ENCODE measurements around the gene GATA2.

GATA2 gene

DNA sequence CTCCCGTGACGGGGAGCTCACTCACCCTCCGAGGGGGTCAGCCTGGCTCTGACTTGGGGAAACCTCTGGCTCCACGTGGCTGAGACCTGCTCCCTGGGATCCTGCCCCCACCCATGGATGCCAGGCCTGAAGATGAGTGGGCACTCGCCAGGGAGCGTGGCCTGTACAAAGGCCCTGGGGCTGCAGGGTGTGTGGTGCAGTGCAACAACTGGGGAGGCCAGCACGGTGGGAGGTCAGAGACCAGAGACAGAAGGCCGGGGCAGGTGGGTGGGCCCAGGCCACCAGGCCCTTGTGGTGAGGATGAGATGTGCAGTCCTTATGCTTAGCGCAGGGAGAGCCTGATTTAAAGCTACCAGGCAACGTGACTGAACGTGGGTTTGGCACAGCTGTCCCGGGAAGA is 31.3 kb downstream of the GATA2 start:
- Histone ChIP-seq H3K36me3 (replicated peaks in 1 of 2; ENCODE audit: control insufficient read depth in 2 of 2, insufficient read depth in 2 of 2, low read length in 2 of 2) (no peaks in the 10 kb centered on the region), H2AFZ (ENCODE audit: low read length) (no peak overlapping the region), H3K18ac (ENCODE audit: low read length) (peak overlapping the region; percentile 13), H4K91ac (ENCODE audit: low read depth, low read length, poor library complexity) (no peak overlapping the region), H2BK120ac (ENCODE audit: low read depth, low read length) (no peak overlapping the region), H3K9me3 (replicated peaks in 1 of 2; ENCODE audit: control insufficient read depth in 2 of 2, insufficient read depth in 1 of 2, low read depth in 1 of 2, low read length in 2 of 2) (no peaks in the 10 kb centered on the region), H2BK5ac (ENCODE audit: low read length) (no peak overlapping the region), H2BK12ac (ENCODE audit: low read length) (no peak overlapping the region), H3K23ac (ENCODE audit: low read depth, low read length, poor library complexity) (no peak overlapping the region), H2BK15ac (ENCODE audit: low read length) (no peak overlapping the region), H3K4me1 (ENCODE audit: control insufficient read depth in 2 of 2, insufficient read depth in 1 of 2, low read depth in 1 of 2, low read length in 2 of 2) (peaks cover 0 to 5% of the 10 kb centered on the region in 2 donors), H2AK5ac (ENCODE audit: low read depth, low read length) (peak overlapping the region; percentile 45), H3K4me3 (ENCODE audit: low read length in 2 of 2) (no peak overlapping the region), H3K4ac (ENCODE audit: low read length) (no peak overlapping the region), H3K27ac (replicated peaks; ENCODE audit: low read length) (no peak overlapping the region), H3K14ac (ENCODE audit: low read length) (no peak overlapping the region), H4K8ac (ENCODE audit: low read depth, low read length) (no peak overlapping the region), H3K27me3 (ENCODE audit: control insufficient read depth in 3 of 3, insufficient read depth in 3 of 3, low read depth in 1 of 3, low read length in 3 of 3) (peaks cover 0 to 80% (median 0%) of the 10 kb centered on the region in 3 experiments), H3K79me1 (ENCODE audit: low read depth, low read length) (no peaks in the 10 kb centered on the region), H3K9ac (ENCODE audit: low read depth, low read length, poor library complexity) (no peak overlapping the region), H3K4me2 (ENCODE audit: insufficient read depth, low read length, poor library complexity, severe bottlenecking) (no peak overlapping the region)
- DNase-seq (ENCODE audit: low spot score): no peak
- WGBS, 2 donors (ENCODE audit: extremely low coverage in 2 of 2, insufficient read length in 2 of 2, insufficient replicate concordance in 1 of 2): no CpG with 5 or more reads among the region's 12 CpGs

DNA sequence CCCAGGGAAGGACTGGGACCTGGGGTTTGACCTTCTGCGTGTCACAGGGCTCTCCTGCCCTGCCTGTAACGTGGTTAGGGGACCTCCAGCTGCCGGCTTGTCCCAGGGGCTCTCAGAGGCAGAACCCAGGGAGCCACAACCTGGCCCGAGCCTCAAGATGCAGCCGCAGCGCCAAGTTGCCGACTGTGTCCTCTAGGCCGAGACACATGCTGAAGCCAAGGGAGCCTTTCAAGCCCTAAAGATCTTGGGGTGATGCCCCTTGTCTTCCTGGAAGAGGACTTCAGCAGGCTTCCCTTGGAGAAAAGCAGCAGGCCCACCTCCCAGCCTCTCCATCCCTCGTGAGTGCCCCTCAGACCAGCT is 33.6 kb downstream of the GATA2 start:
- H3K4ac ChIP-seq (ENCODE audit: low read length): no peak overlapping the region
- peak overlapping the region; percentile 95 for H2AK5ac ChIP-seq (ENCODE audit: low read depth, low read length)
- peak overlapping the region; percentile 38 for H2BK15ac ChIP-seq (ENCODE audit: low read length)
- H3K4me3 ChIP-seq (ENCODE audit: low read length in 2 of 2): no peak overlapping the region
- H3K27me3 ChIP-seq (ENCODE audit: control insufficient read depth in 3 of 3, insufficient read depth in 3 of 3, low read depth in 1 of 3, low read length in 3 of 3): peaks cover 0 to 80% (median 0%) of the 10 kb centered on the region in 3 experiments
- no peak overlapping the region for H4K91ac ChIP-seq (ENCODE audit: low read depth, low read length, poor library complexity)
- peaks cover 0 to 7% of the 10 kb centered on the region in 2 donors for H3K4me1 ChIP-seq (ENCODE audit: control insufficient read depth in 2 of 2, insufficient read depth in 1 of 2, low read depth in 1 of 2, low read length in 2 of 2)
- WGBS, 2 donors (ENCODE audit: extremely low coverage in 2 of 2, insufficient read length in 2 of 2, insufficient replicate concordance in 1 of 2): no CpG with 5 or more reads among the region's 9 CpGs
- peaks cover 0 to 2% of the 10 kb centered on the region in 2 donors for H3K9me3 ChIP-seq (replicated peaks in 1 of 2; ENCODE audit: control insufficient read depth in 2 of 2, insufficient read depth in 1 of 2, low read depth in 1 of 2, low read length in 2 of 2)
- H3K79me1 ChIP-seq (ENCODE audit: low read depth, low read length): no peaks in the 10 kb centered on the region
- no peak overlapping the region for H3K27ac ChIP-seq (replicated peaks; ENCODE audit: low read length)
- H3K14ac ChIP-seq (ENCODE audit: low read length): peak overlapping the region; percentile 63
- no peak overlapping the region for H3K4me2 ChIP-seq (ENCODE audit: insufficient read depth, low read length, poor library complexity, severe bottlenecking)
- no peak for DNase-seq (ENCODE audit: low spot score)
- no peak overlapping the region for H2BK120ac ChIP-seq (ENCODE audit: low read depth, low read length)
- peak overlapping the region; percentile 32 for H2BK5ac ChIP-seq (ENCODE audit: low read length)
- no peak overlapping the region for H3K9ac ChIP-seq (ENCODE audit: low read depth, low read length, poor library complexity)
- H4K8ac ChIP-seq (ENCODE audit: low read depth, low read length): no peak overlapping the region
- H2AFZ ChIP-seq (ENCODE audit: low read length): no peak overlapping the region
- H2BK12ac ChIP-seq (ENCODE audit: low read length): no peak overlapping the region
- no peaks in the 10 kb centered on the region for H3K36me3 ChIP-seq (replicated peaks in 1 of 2; ENCODE audit: control insufficient read depth in 2 of 2, insufficient read depth in 2 of 2, low read length in 2 of 2)
- H3K18ac ChIP-seq (ENCODE audit: low read length): peak overlapping the region; percentile 52
- H3K23ac ChIP-seq (ENCODE audit: low read depth, low read length, poor library complexity): no peak overlapping the region

DNA sequence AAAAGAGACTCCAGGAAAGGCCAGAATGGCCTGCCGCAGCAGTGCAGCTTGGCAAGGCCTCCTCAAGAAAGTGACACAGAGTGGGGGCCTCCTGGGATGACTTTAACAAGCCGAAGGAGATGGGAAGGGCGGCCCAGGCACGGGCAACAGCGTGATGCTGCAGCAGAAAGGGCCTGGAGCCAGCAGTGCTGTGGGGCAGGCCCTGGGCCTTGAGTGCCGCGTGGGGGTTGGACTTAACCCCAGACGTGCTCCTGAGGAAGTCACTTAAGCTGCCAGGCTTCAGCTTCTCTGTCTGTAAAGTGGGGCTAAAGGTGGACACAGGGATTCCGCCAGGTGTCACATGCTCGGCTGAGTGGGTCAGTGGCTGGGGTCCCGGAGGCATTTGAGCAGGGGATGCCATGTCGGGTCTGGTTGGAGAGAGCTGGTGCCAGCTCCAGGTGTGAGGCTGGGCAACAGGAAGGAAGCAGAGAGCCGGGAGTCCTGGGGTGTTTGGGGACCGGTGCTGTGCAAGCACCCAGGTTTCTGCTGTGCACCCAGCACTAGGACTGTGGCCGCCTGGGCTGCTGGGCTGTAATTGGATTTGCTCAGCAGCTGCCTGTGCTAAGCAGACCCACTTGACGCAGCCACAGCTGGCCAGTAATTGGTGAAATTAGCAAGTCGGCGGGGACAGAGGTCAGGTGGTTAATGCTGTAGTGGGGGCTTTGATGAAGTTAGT is 34.1 kb downstream of the GATA2 start:
- no peaks in the 10 kb centered on the region for H3K79me1 ChIP-seq (ENCODE audit: low read depth, low read length)
- H3K27ac ChIP-seq (replicated peaks; ENCODE audit: low read length): no peak overlapping the region
- H2AK5ac ChIP-seq (ENCODE audit: low read depth, low read length): peak overlapping the region; percentile 95
- no peak overlapping the region for H3K4me3 ChIP-seq (ENCODE audit: low read length in 2 of 2)
- WGBS, 2 donors (ENCODE audit: extremely low coverage in 2 of 2, insufficient read length in 2 of 2, insufficient replicate concordance in 1 of 2): no CpG with 5 or more reads among the region's 18 CpGs
- no peaks in the 10 kb centered on the region for H3K36me3 ChIP-seq (replicated peaks in 1 of 2; ENCODE audit: control insufficient read depth in 2 of 2, insufficient read depth in 2 of 2, low read length in 2 of 2)
- H3K4me1 ChIP-seq (ENCODE audit: control insufficient read depth in 2 of 2, insufficient read depth in 1 of 2, low read depth in 1 of 2, low read length in 2 of 2): peaks cover 0 to 7% of the 10 kb centered on the region in 2 donors
- no peak overlapping the region for H3K4ac ChIP-seq (ENCODE audit: low read length)
- H3K4me2 ChIP-seq (ENCODE audit: insufficient read depth, low read length, poor library complexity, severe bottlenecking): no peak overlapping the region
- peak overlapping the region; percentile 9 for H3K14ac ChIP-seq (ENCODE audit: low read length)
- H2BK12ac ChIP-seq (ENCODE audit: low read length): peak overlapping the region; percentile 79
- DNase-seq (ENCODE audit: low spot score): no peak
- no peak overlapping the region for H4K91ac ChIP-seq (ENCODE audit: low read depth, low read length, poor library complexity)
- H4K8ac ChIP-seq (ENCODE audit: low read depth, low read length): peak overlapping the region; percentile 56
- H3K9me3 ChIP-seq (replicated peaks in 1 of 2; ENCODE audit: control insufficient read depth in 2 of 2, insufficient read depth in 1 of 2, low read depth in 1 of 2, low read length in 2 of 2): peaks cover 0 to 2% of the 10 kb centered on the region in 2 donors
- no peak overlapping the region for H3K9ac ChIP-seq (ENCODE audit: low read depth, low read length, poor library complexity)
- H2AFZ ChIP-seq (ENCODE audit: low read length): no peak overlapping the region
- peaks cover 0 to 81% (median 0%) of the 10 kb centered on the region in 3 experiments for H3K27me3 ChIP-seq (ENCODE audit: control insufficient read depth in 3 of 3, insufficient read depth in 3 of 3, low read depth in 1 of 3, low read length in 3 of 3)
- peak overlapping the region; percentile 86 for H3K23ac ChIP-seq (ENCODE audit: low read depth, low read length, poor library complexity)
- peak overlapping the region; percentile 32 for H2BK5ac ChIP-seq (ENCODE audit: low read length)
- H2BK15ac ChIP-seq (ENCODE audit: low read length): peak overlapping the region; percentile 79
- H2BK120ac ChIP-seq (ENCODE audit: low read depth, low read length): no peak overlapping the region
- H3K18ac ChIP-seq (ENCODE audit: low read length): peak overlapping the region; percentile 66

DNA sequence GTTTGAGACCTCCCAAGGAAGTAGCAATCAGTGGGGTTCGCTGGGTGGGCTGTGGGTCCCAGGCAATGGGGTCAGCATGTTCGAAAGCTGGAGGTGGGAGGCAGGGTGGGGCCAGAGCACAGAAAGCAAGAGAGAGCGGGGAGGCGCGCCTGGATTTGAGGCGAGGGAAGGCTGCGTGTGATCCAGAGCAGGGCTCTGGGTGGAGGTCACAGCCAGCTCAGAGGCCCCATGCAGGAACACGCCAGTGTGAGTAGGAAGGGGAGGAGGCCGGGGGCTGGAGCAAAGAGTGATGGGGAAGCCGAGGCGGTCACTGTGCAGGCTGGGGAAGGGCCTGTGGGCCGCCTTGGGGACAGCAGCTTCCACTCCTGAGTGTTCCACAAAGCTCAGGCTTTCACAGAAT is 35.1 kb downstream of the GATA2 start:
- Histone ChIP-seq H3K4me1 (ENCODE audit: control insufficient read depth in 2 of 2, insufficient read depth in 1 of 2, low read depth in 1 of 2, low read length in 2 of 2) (peaks cover 0 to 7% of the 10 kb centered on the region in 2 donors), H2AFZ (ENCODE audit: low read length) (no peak overlapping the region), H3K36me3 (replicated peaks in 1 of 2; ENCODE audit: control insufficient read depth in 2 of 2, insufficient read depth in 2 of 2, low read length in 2 of 2) (no peaks in the 10 kb centered on the region), H3K9ac (ENCODE audit: low read depth, low read length, poor library complexity) (peak overlapping the region; percentile 36), H3K27me3 (ENCODE audit: control insufficient read depth in 3 of 3, insufficient read depth in 3 of 3, low read depth in 1 of 3, low read length in 3 of 3) (peaks cover 0 to 83% (median 0%) of the 10 kb centered on the region in 3 experiments), H2AK5ac (ENCODE audit: low read depth, low read length) (peak overlapping the region; percentile 95), H3K9me3 (replicated peaks in 1 of 2; ENCODE audit: control insufficient read depth in 2 of 2, insufficient read depth in 1 of 2, low read depth in 1 of 2, low read length in 2 of 2) (peaks cover 0 to 2% of the 10 kb centered on the region in 2 donors), H3K4ac (ENCODE audit: low read length) (no peak overlapping the region), H3K18ac (ENCODE audit: low read length) (peak overlapping the region; percentile 92), H2BK12ac (ENCODE audit: low read length) (peak overlapping the region; percentile 46), H2BK5ac (ENCODE audit: low read length) (peak overlapping the region; percentile 26), H3K79me1 (ENCODE audit: low read depth, low read length) (no peaks in the 10 kb centered on the region), H3K23ac (ENCODE audit: low read depth, low read length, poor library complexity) (no peak overlapping the region), H4K91ac (ENCODE audit: low read depth, low read length, poor library complexity) (no peak overlapping the region), H3K4me3 (ENCODE audit: low read length in 2 of 2) (no peak overlapping the region), H2BK15ac (ENCODE audit: low read length) (peak overlapping the region; percentile 79), H3K4me2 (ENCODE audit: insufficient read depth, low read length, poor library complexity, severe bottlenecking) (no peak overlapping the region), H4K8ac (ENCODE audit: low read depth, low read length) (peak overlapping the region; percentile 55), H3K14ac (ENCODE audit: low read length) (peak overlapping the region; percentile 10), H2BK120ac (ENCODE audit: low read depth, low read length) (no peak overlapping the region), H3K27ac (replicated peaks; ENCODE audit: low read length) (no peak overlapping the region)
- no peak for DNase-seq (ENCODE audit: low spot score)
- no CpG with 5 or more reads among the region's 12 CpGs for WGBS, 2 donors (ENCODE audit: extremely low coverage in 2 of 2, insufficient read length in 2 of 2, insufficient replicate concordance in 1 of 2)
